ELF-1 (cell line): ENCODE data around the gene SMIM38.

Experiments used
- DNase-seq: peaks from one replicate; pipeline ENCODE4 v3.0.0-alpha.2; 2016; ENCODE audit warnings: low read depth, low spot score

The SMIM38 gene

GRCh38 chr11:69159150-69159852, 3.6 kb downstream of the SMIM38 start:
- no peak for DNase-seq

DNA sequence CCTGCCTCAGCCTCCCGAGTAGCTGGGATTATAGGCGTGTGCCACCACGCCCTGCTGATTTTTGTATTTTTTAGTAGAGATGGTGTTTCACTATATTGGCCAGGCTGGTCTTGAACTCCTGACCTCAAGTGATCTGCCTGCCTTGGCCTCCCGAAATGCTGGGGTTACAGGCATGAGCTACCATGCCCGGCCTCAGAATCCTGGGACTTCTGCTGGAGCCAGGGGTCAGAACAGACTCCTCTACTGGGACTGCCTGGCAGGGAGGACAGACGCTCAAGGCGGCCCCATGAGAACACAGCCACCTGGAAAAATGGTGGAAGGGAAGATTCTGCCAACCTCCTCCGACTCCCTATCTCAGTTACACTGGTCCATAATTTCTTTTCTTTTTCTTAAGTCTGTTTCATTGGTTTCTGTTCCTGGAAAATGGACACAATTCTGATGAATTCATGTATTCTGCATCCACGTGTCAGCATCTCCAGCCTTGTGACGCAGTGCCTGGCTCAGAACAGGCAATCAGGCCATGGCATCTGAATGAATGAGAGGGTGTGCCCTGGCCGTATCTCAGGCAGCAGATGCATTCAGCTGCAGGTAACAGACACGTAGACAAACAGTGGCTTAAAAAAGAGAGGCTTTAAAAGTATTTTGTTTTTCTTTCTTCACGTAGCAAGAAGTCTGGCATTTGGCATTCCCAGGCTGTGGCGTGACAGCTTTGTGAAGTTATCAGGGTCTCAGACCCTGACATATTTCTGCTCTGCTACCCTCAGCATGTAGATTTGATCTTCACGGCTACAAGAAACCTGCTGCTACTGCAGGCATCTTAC, 4.8 kb downstream of the SMIM38 start:
- no peak for DNase-seq

DNA sequence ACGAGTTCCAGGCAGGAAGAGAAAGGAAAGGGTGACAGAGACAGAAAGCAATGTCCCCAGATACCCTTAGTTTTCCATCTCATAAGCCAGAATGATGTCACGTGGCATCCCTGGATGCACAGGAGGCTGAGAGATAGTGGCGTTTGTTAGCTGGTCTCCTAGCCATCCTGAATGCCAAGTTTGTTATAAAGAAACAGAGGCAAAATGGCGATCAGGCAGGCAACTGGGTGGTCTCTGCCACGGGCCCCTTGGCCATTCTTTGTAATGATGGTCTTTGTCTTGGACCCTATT, 5.3 kb downstream of the SMIM38 start:
- DNase-seq: no peak

DNA sequence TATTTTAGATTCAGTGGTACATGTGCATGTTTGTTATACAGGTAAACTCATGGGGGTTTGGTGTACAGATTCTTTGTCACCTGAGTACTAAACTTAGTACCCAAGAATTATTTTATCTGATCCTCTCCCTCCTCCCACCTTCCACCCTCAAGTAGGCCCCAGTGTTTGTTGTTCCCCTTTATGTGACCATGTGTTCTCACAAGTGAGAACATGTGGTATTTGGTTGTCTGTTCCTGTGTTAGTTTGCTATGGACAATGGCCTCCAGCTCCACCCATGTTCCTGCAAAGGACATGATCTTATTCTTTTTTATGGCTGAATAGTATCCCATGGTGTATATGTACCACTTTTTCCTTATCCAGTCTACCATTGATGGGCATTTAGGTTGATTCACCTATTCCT, 6.8 kb downstream of the SMIM38 start:
- no peak for DNase-seq

DNA sequence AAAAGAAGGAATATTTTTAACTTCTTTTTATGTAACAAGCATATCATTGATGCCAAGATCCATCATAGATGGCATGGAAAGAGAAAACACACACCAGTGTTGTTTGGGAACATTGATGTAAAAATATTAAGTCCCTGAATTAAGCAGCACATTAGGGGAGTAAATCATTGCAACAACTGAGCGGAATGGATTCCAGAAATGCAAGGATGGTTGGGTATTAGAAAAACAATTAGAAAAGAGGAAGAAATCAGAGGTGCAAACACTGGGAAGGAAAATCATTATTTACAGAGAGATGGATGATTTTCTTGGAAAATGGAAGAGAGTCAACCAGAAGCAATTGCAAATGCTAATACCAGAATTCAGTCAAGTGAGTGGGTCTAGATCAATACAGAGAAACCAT, 8.1 kb downstream of the SMIM38 start:
- no peak for DNase-seq

GRCh38 chr11:69164824-69165223, 9.1 kb downstream of the SMIM38 start:
- DNase-seq: no peak

DNA sequence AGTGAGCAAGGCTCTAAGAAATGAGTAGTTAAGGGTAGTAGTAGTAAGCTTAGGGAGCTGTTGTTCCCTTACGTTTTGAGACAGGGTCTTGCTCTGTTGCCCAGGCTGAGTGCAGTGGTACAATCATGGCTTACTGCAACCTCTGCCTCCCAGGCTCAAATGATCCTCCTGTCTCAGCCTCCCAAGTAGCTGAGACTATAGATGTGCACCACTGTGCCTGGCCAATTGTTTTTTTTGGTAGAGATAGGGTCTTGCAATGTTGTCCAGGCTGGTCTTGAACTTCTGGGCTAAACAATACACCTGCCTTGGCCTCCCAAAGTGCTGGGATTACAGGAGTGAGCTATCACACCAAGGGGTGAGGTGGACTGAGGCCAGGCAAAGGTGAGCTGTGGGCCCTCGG, 10.0 kb downstream of the SMIM38 start:
- DNase-seq: no peak

- peak; percentile 67 for DNase-seq
These were observed 10.7 kb downstream of the SMIM38 start for GRCh38 chr11:69166218-69167115.

- DNase-seq: no peak
These were observed 11.6 kb downstream of the SMIM38 start for GRCh38 chr11:69167130-69167915.

- no peak for DNase-seq
These were observed 12.4 kb downstream of the SMIM38 start for GRCh38 chr11:69167916-69168691.

GRCh38 chr11:69169479-69169878, 13.7 kb downstream of the SMIM38 start:
- no peak for DNase-seq

DNA sequence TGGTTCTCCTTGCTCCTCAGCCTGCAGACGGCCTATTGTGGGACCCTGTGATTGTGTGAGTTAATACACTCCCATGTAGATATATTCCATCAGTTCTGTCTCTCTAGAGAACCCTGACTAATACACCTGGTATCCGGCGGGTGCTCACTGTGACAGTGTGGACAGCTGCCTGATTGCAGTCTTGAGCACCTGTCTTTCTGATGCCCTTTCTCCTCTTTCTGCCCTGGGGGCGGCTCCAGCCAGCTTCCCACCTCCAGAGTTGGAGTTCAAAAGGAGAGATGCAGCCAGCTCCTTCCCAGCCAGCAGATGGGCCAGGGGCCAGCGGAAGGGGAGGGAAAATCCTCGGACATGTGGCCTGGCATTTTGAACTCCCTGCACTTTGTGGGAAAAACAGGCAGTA, 15.0 kb downstream of the SMIM38 start:
- DNase-seq: peak; percentile 80

DNA sequence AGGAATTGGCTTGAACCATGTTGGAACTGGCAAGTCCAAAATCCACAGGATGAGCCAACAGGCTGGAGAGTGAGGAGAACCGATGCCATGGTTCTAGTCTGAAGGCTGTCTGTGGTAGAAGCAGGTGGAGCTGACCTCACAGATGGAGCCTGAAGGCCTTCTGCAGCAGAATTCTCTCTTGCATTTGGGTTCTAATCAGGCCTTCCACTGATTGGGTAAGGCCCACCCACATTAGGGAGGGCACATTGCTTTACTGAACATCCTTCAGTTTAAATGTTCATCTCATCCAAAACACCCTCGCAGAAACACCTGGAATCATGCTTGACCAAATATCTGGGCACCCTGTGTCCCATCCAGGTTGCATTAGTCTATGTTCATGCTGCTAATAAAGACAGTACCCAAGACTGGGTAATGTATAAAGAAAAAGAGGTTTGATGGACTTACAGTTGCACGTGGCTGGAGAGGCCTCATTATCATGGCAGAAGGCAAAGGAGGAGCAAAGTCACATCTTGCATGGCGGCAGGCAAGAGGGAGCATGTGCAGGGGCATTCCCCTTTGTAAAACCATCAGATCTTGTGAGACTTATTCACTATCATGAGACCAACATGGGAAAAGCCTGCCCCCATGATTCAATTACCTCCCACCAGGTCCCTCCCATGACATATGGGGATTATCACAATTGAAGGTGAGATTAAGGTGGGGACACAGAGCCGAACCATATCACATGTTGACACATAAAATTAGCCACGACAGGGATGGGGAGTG, 15.9 kb downstream of the SMIM38 start:
- DNase-seq: no peak

GRCh38 chr11:69172674-69173073, 16.9 kb downstream of the SMIM38 start:
- no peak for DNase-seq

- DNase-seq: no peak
These were observed 17.6 kb downstream of the SMIM38 start for GRCh38 chr11:69173331-69173730.

DNA sequence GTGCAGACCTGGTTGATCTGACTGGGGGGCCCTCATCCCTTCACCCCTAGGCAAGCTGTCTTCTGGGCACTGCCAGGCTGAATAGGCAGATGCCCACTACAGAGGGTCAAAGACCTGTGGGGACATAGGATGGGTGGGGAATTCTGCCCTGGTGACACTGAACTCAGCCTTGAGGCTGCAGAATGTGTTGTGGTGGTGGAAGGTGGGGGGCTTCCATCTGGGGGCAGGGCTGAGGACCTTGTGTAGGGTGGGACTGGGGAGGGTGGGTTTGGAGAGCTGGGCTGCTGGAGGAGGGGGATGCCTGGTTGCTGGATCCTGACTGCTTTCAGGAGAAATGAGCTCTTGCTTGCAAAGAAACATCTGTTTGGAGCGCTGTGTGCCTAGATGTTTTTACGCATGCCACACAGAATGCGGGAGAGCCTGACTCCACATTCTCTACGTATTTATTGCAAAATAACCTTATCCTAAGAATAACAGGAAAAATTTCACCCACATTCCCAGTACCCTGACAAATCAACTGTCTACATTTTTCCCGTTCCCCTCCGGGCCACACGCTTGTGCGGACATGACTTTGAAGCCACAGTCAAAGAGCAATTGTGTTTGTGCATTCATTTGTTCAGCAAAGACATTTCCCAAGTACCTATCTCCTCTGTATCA, 18.3 kb downstream of the SMIM38 start:
- no peak for DNase-seq

DNA sequence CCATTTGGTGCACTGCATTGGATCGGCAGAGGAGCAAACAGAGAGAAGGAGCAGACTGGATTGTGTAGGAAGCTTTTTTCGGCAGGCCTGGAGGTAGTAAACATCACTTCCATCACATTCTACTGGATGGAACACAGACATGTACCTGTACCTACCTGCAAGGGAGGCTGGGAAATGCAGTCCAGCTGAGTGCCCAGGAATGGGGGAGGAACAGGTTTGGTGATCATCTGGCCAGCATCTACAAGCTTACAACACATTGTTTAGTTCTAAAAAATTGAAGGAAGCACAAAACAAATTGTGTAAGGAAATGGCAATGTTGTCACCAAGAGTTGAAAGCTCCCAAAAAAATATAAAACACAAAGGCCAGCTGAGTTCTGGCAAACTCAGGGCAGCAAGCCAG, 19.1 kb downstream of the SMIM38 start:
- no peak for DNase-seq

DNA sequence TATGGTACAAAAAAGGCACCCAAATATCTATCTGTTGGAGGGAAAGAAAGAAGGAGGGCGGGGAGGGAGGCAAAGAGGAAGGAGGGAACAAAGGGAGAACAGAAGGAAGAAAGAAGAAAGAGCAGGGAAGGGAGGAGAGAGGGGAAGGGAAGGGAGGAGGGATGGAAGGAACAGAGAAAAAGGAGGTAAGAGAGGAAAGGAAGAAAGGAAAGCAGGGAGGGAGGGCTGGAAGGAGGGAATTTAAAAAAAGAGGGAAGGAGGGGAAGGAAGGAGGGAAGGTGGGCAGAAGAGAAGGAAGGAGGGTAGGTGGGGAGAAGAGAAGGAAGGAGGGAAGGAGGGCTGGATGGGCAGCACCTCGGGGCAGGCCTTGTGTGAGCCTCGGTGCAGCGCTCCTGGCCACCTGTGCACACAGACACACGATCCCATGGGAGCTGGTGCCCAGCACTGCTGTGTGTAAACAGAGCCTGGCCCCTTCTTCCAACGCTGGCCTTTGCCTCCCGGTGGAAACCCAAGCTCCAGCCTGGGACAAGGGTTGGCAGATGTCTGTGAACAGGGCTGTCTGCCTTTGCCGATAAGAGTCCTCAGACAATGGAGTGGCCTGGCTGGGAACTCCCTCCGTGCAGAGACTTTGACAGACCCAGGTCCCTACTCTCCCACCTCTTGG, 23.2 kb downstream of the SMIM38 start:
- no peak for DNase-seq

DNA sequence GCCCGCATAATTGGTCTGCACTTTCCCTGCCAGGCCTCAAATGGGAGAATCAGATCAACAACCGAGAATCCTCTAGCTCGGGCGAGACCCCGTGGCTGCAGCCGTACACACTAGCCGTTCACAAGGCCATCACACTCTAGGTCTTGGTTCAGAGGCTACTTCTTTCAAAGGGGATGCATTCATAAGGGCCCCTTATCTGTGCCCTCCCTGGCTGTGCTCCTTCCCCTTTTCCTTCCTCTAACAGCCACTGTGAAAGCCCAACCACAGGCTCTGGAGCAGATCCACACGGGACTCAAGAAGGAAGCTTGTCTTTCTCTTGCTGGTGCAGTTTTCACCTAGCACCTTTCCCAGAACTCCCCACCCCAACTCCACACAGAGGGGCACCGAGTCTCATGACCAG, 24.5 kb downstream of the SMIM38 start:
- DNase-seq: no peak
